PC-3 (cell line): ENCODE measurements around the gene DERL3.

Source experiments
- CTCF ChIP-seq: fragments of 300-600 bp; sonication (generic); conservative IDR thresholded peaks from 2 replicates; pipeline ENCODE4 v1.5.1; 2017; ENCODE audit warnings: antibody characterized with exemption, low read depth, mild to moderate bottlenecking, low read length
- EZH2 ChIP-seq: fragments of 300-600 bp; sonication (generic); IDR thresholded peaks from one replicate; pipeline ENCODE4 v1.6.1; 2017; ENCODE audit warnings: antibody characterized with exemption, mild to moderate bottlenecking, low read length; ENCODE audit not compliant: unreplicated experiment
- EZH2phosphoT487 ChIP-seq: fragments of 300-600 bp; sonication (generic); IDR thresholded peaks from 2 replicates; pipeline ENCODE4 v1.6.1; 2018; ENCODE audit warnings: mild to moderate bottlenecking, antibody characterized with exemption, low read length, borderline replicate concordance

- TF ChIP-seq CTCF (no peak), EZH2 (no peak), EZH2phosphoT487 (no peak)
Observed at GRCh38 chr22:23824476-23825245, 14.1 kb downstream of the DERL3 start.
